DND-41 (cell line): ENCODE data around the gene TXK.

Experiments used
- ATAC-seq: fragments of 200-7000 bp; cut with Tn5 transposase; 3 replicates; pipeline ENCODE4 v1.9.1; 2021; ENCODE audit warnings: low read depth; ENCODE audit not compliant: insufficient read depth
- DNase-seq: peaks from one replicate; pipeline ENCODE4 v3.0.0-alpha.2; 2020
- H2AFZ ChIP-seq: 2 replicates; pipeline ENCODE4 v1.6.0; 2012; ENCODE audit warnings: low read depth, low read length
- H3K27ac ChIP-seq: 2 replicates; pipeline ENCODE4 v1.5.1; 2012; ENCODE audit warnings: low read length, inconsistent platforms
- H3K27me3 ChIP-seq: fragments of 200-600 bp; sonication (generic); 2 replicates; pipeline ENCODE4 v1.6.0; 2012; ENCODE audit warnings: low read length, mild to moderate bottlenecking, inconsistent platforms; ENCODE audit not compliant: insufficient read depth, poor library complexity
- H3K36me3 ChIP-seq: 2 replicates; pipeline ENCODE4 v1.5.1; 2012; ENCODE audit warnings: low read length, inconsistent platforms; ENCODE audit not compliant: insufficient read depth
- H3K4me1 ChIP-seq: 2 replicates; pipeline ENCODE4 v1.5.1; 2012; ENCODE audit warnings: mild to moderate bottlenecking, low read length; ENCODE audit not compliant: insufficient read depth
- H3K4me2 ChIP-seq: 2 replicates; pipeline ENCODE4 v1.6.0; 2012; ENCODE audit warnings: mild to moderate bottlenecking, moderate library complexity, low read length, inconsistent platforms; ENCODE audit not compliant: insufficient read depth
- H3K4me3 ChIP-seq, 2 experiments: fragments of 200-600 bp in 1 of 2; shearing (Covaris generic) in 1 of 2; 2 replicates each; pipeline ENCODE4 v1.5.1; 2012 to 2016; ENCODE audit warnings: inconsistent platforms in 2 of 2, low read length in 2 of 2, mild to moderate bottlenecking in 2 of 2, low read depth in 1 of 2, moderate library complexity in 1 of 2
- H3K79me2 ChIP-seq: 2 replicates; pipeline ENCODE4 v1.6.0; 2012; ENCODE audit warnings: low read length, inconsistent platforms; ENCODE audit not compliant: insufficient read depth
- H3K9ac ChIP-seq: 2 replicates; pipeline ENCODE4 v1.6.0; 2012; ENCODE audit warnings: low read depth, mild to moderate bottlenecking, inconsistent platforms, low read length, moderate library complexity
- H3K9me3 ChIP-seq: 2 replicates; pipeline ENCODE4 v1.5.1; 2012; ENCODE audit warnings: low read length, moderate library complexity, mild to moderate bottlenecking, inconsistent platforms; ENCODE audit not compliant: insufficient read depth, severe bottlenecking
- H4K20me1 ChIP-seq: 2 replicates; pipeline ENCODE4 v1.6.0; 2012; ENCODE audit warnings: low read length; ENCODE audit not compliant: insufficient read depth
- EZH2 ChIP-seq: IDR thresholded peaks from 3 replicates; pipeline ENCODE4 v1.6.1; 2012; ENCODE audit warnings: borderline replicate concordance, low read depth, mild to moderate bottlenecking, moderate library complexity, low read length, inconsistent platforms; ENCODE audit not compliant: severe bottlenecking
- TF ChIP-seq, protein P1 (sequence below): IDR thresholded peaks from 2 replicates; pipeline ENCODE4 v1.5.1; 2012; ENCODE audit warnings: borderline replicate concordance, low read length, moderate library complexity, mild to moderate bottlenecking; ENCODE audit not compliant: poor library complexity, severe bottlenecking; ENCODE audit errors: extremely low read depth

TXK gene

DNA sequence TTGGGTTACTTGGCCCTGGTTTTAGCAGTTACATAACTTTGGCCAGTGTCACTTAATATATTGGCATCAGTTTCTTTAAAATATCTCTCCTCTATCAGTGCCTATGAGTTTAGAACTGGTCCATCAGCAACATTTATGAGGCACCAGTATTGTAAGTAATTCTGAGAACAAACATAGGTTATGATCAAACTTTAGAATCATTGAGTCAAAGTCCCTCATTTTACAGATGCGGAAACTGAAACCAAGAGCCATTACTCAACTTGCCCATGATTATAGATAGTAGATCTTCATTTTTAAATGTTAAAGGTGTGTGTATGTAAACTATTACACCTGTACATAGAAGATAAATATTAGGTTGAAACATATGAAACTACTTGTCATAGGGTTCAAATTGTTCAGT, 113.0 kb downstream of the TXK start:
- Histone ChIP-seq H4K20me1 (no peaks in the 10 kb centered on the region), H3K9ac (no peak overlapping the region), H3K9me3 (no peaks in the 10 kb centered on the region), H2AFZ (no peak overlapping the region), H3K27me3 (no peaks in the 10 kb centered on the region), H3K36me3 (no peaks in the 10 kb centered on the region), H3K4me2 (no peak overlapping the region), H3K4me3 (no peak overlapping the region), H3K27ac (no peak overlapping the region), H3K79me2 (no peaks in the 10 kb centered on the region), H3K4me1 (no peaks in the 10 kb centered on the region)
- no peak for TF ChIP-seq EZH2
- TF ChIP-seq, protein P1, sequence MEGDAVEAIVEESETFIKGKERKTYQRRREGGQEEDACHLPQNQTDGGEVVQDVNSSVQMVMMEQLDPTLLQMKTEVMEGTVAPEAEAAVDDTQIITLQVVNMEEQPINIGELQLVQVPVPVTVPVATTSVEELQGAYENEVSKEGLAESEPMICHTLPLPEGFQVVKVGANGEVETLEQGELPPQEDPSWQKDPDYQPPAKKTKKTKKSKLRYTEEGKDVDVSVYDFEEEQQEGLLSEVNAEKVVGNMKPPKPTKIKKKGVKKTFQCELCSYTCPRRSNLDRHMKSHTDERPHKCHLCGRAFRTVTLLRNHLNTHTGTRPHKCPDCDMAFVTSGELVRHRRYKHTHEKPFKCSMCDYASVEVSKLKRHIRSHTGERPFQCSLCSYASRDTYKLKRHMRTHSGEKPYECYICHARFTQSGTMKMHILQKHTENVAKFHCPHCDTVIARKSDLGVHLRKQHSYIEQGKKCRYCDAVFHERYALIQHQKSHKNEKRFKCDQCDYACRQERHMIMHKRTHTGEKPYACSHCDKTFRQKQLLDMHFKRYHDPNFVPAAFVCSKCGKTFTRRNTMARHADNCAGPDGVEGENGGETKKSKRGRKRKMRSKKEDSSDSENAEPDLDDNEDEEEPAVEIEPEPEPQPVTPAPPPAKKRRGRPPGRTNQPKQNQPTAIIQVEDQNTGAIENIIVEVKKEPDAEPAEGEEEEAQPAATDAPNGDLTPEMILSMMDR: no peak
- DNase-seq: no peak
- no peak for ATAC-seq

DNA sequence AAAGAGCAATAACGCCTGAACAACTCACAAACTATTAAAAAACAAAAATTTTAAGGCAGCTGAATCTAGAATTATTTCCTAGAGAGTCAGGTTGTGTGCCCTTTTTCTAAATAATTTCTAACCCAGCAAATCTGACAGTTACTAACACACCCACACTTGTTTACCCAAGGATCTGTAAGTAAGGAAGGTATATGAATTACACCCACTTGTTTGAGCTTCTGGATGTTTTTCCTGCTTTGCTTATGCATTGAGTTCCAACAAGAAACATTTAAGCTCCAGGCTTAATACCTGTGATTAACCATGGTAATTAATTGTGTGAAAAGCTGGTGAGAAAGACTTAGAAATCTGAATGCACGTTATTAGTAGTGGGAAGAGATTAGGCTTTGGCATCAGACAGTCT, 115.9 kb downstream of the TXK start:
- Histone ChIP-seq H3K79me2 (no peaks in the 10 kb centered on the region), H3K27me3 (no peaks in the 10 kb centered on the region), H3K9me3 (no peaks in the 10 kb centered on the region), H3K4me1 (no peaks in the 10 kb centered on the region), H3K27ac (no peak overlapping the region), H3K9ac (no peak overlapping the region), H3K4me3 (no peak overlapping the region), H3K36me3 (no peaks in the 10 kb centered on the region), H4K20me1 (no peaks in the 10 kb centered on the region), H3K4me2 (no peak overlapping the region), H2AFZ (no peak overlapping the region)
- no peak for DNase-seq
- TF ChIP-seq EZH2: no peak
- TF ChIP-seq, protein P1: no peak
- no peak for ATAC-seq

DNA sequence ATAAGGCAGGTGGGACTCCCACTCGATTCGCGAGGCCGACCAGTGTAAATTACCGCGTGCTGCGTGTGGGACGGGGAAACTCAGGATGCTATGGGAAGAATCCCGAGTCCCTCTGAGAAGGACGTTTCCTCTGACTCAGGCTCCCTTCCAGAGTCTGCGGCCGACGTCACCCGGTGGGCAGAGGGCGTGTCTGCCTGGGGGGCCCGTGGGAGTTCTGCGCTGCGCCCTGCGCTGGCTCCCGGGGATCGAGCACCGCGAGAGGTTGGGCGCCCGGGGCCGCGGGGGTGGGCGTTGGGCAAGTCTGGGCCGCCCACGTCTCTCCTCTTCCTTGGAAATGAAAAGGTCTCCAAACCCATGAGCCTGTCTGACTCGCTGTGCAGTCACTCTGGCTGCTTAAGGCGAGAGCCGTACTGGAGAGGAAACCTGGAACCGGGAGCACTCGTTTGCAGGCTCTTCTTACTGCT, 116.9 kb downstream of the TXK start:
- DNase-seq (no peak), ATAC-seq (no peak)
- Histone ChIP-seq H3K4me2 (no peak overlapping the region), H3K9me3 (no peaks in the 10 kb centered on the region), H3K27me3 (no peaks in the 10 kb centered on the region), H3K27ac (no peak overlapping the region), H3K4me1 (no peaks in the 10 kb centered on the region), H2AFZ (no peak overlapping the region), H3K79me2 (no peaks in the 10 kb centered on the region), H3K9ac (no peak overlapping the region), H3K36me3 (no peaks in the 10 kb centered on the region), H4K20me1 (no peaks in the 10 kb centered on the region), H3K4me3 (no peak overlapping the region)
- no peak for TF ChIP-seq EZH2
- TF ChIP-seq, protein P1: no peak
